Stimulated activated naive B cell treated with anti-CD40 and anti-IgM and Interleukin-4, amounts not matched to agents 10 μg/mL and 1 μg/mL and 100 μg/mL, for 72 hours (primary cell): ENCODE results near the gene RBM39.

Experiments
- ATAC-seq, 2 donors: fragments of 150-1000 bp; cut with Tn5 transposase; replicated peaks; 2 replicates each; pipeline ENCODE4 v1.10.0; 2021; ENCODE audit warnings: moderate library complexity in 1 of 2
- DNase-seq: peaks from one replicate; pipeline ENCODE4 v3.0.0; 2021
- H3K27ac Mint-ChIP-seq: one replicate; pipeline ENCODE4 v1.8.0; 2022; ENCODE audit warnings: mild to moderate bottlenecking, mixed read lengths
- H3K27me3 Mint-ChIP-seq, 2 donors: one replicate each; pipeline ENCODE4 v1.8.0; 2022; ENCODE audit warnings: mixed read lengths in 2 of 2
- H3K36me3 Mint-ChIP-seq, 2 donors: one replicate each; pipeline ENCODE4 v1.8.0; 2022; ENCODE audit warnings: mixed read lengths in 2 of 2, mild to moderate bottlenecking in 1 of 2
- H3K4me1 Mint-ChIP-seq, 2 donors: one replicate each; pipeline ENCODE4 v1.8.0; 2022; ENCODE audit warnings: mixed read lengths in 2 of 2, mild to moderate bottlenecking in 1 of 2
- H3K4me3 Mint-ChIP-seq, 2 donors: one replicate each; pipeline ENCODE4 v1.8.0; 2022; ENCODE audit warnings: mild to moderate bottlenecking in 2 of 2, mixed read lengths in 2 of 2, moderate library complexity in 1 of 2
- H3K9me3 Mint-ChIP-seq, 2 donors: one replicate each; pipeline ENCODE4 v1.8.0; 2022; ENCODE audit warnings: mixed read lengths in 2 of 2, mild to moderate bottlenecking in 1 of 2

Gene RBM39

GRCh38 chr20:35739294-35740163, 2.5 kb downstream of the RBM39 start:
- ATAC-seq (no peak), DNase-seq (no peak)
- Mint-ChIP-seq H3K36me3 (peaks cover 35 to 49% of the 10 kb centered on the region in 2 donors), H3K27ac (peak overlapping the region; percentile 21), H3K27me3 (no peaks in the 10 kb centered on the region), H3K4me3 (peak overlapping the region; percentile 88 to 96), H3K9me3 (no peaks in the 10 kb centered on the region), H3K4me1 (peaks cover 14 to 57% of the 10 kb centered on the region in 2 donors)

- peaks cover 43 to 57% of the 10 kb centered on the region in 2 donors for H3K36me3 Mint-ChIP-seq
- H3K4me1 Mint-ChIP-seq, result peaks cover 18 to 57% of the 10 kb centered on the region in 2 donors
Observed at GRCh38 chr20:35738410-35739179, 3.5 kb downstream of the RBM39 start.

GRCh38 chr20:35737865-35738333, 4.2 kb downstream of the RBM39 start:
- Mint-ChIP-seq H3K27ac (peak overlapping the region; percentile 75), H3K4me3 (peak overlapping the region; percentile 35 to 44), H3K4me1 (peaks cover 15 to 57% of the 10 kb centered on the region in 2 donors), H3K27me3 (no peaks in the 10 kb centered on the region), H3K36me3 (peaks cover 50 to 64% of the 10 kb centered on the region in 2 donors), H3K9me3 (no peaks in the 10 kb centered on the region)
- ATAC-seq (no peak), DNase-seq (no peak)

More at GRCh38 chr20:35738410-35739179, 3.5 kb downstream of the RBM39 start:
- peak overlapping the region; percentile 35 to 44 for H3K4me3 Mint-ChIP-seq
- H3K9me3 Mint-ChIP-seq, result no peaks in the 10 kb centered on the region
- ATAC-seq (no peak), DNase-seq (no peak)
- H3K27ac Mint-ChIP-seq, result peak overlapping the region; percentile 75
- H3K27me3 Mint-ChIP-seq, result no peaks in the 10 kb centered on the region

GRCh38 chr20:35735826-35736470, 6.1 kb downstream of the RBM39 start:
- Mint-ChIP-seq H3K9me3 (no peaks in the 10 kb centered on the region), H3K27ac (peak overlapping the region; percentile 65), H3K27me3 (no peaks in the 10 kb centered on the region), H3K36me3 (peaks cover 41 to 54% of the 10 kb centered on the region in 2 donors), H3K4me1 (peaks cover 14 to 64% of the 10 kb centered on the region in 2 donors), H3K4me3 (peak overlapping the region; percentile 16 to 21)
- ATAC-seq (no peak), DNase-seq (no peak)

- ATAC-seq, result no peak
Observed at GRCh38 chr20:35734777-35735649, 7.0 kb downstream of the RBM39 start.

GRCh38 chr20:35734374-35734773, 7.7 kb downstream of the RBM39 start:
- no peak for DNase-seq
- Mint-ChIP-seq H3K27me3 (no peaks in the 10 kb centered on the region), H3K27ac (peak overlapping the region; percentile 57), H3K36me3 (peaks cover 36 to 48% of the 10 kb centered on the region in 2 donors), H3K4me3 (peak overlapping the region; percentile 36 to 64), H3K9me3 (no peaks in the 10 kb centered on the region), H3K4me1 (peaks cover 14 to 55% of the 10 kb centered on the region in 2 donors)
- no peak for ATAC-seq

More at GRCh38 chr20:35734777-35735649, 7.0 kb downstream of the RBM39 start:
- peaks cover 36 to 50% of the 10 kb centered on the region in 2 donors for H3K36me3 Mint-ChIP-seq
- no peaks in the 10 kb centered on the region for H3K27me3 Mint-ChIP-seq
- H3K9me3 Mint-ChIP-seq, result no peaks in the 10 kb centered on the region
- peak overlapping the region; percentile 36 to 64 for H3K4me3 Mint-ChIP-seq
- peaks cover 15 to 59% of the 10 kb centered on the region in 2 donors for H3K4me1 Mint-ChIP-seq
- H3K27ac Mint-ChIP-seq, result no peak overlapping the region
- no peak for DNase-seq

GRCh38 chr20:35732644-35732982, 9.4 kb downstream of the RBM39 start:
- peaks cover 9 to 40% of the 10 kb centered on the region in 2 donors for H3K4me1 Mint-ChIP-seq
- no peak overlapping the region for H3K4me3 Mint-ChIP-seq
- H3K27me3 Mint-ChIP-seq, result no peaks in the 10 kb centered on the region
- peaks cover 26 to 33% of the 10 kb centered on the region in 2 donors for H3K36me3 Mint-ChIP-seq
- no peaks in the 10 kb centered on the region for H3K9me3 Mint-ChIP-seq
- ATAC-seq (no peak), DNase-seq (no peak)
- H3K27ac Mint-ChIP-seq, result peak overlapping the region; percentile 9

- Mint-ChIP-seq H3K36me3 (peaks cover 26 to 31% of the 10 kb centered on the region in 2 donors), H3K9me3 (no peaks in the 10 kb centered on the region), H3K27ac (no peak overlapping the region), H3K4me3 (no peak overlapping the region), H3K4me1 (peaks cover 9 to 38% of the 10 kb centered on the region in 2 donors), H3K27me3 (no peaks in the 10 kb centered on the region)
- DNase-seq, result no peak
- ATAC-seq, result no peak
Observed at GRCh38 chr20:35731862-35732643, 10.0 kb downstream of the RBM39 start.

- ATAC-seq, result no peak
- Mint-ChIP-seq H3K27ac (no peak overlapping the region), H3K27me3 (no peaks in the 10 kb centered on the region), H3K36me3 (peaks cover 30 to 36% of the 10 kb centered on the region in 2 donors), H3K4me1 (peaks cover 11 to 36% of the 10 kb centered on the region in 2 donors), H3K4me3 (no peak overlapping the region), H3K9me3 (no peaks in the 10 kb centered on the region)
- DNase-seq, result no peak
Observed at GRCh38 chr20:35731469-35731788, 10.6 kb downstream of the RBM39 start.

GRCh38 chr20:35730583-35731468, 11.2 kb downstream of the RBM39 start:
- ATAC-seq (no peak), DNase-seq (no peak)
- Mint-ChIP-seq H3K4me3 (no peak overlapping the region), H3K4me1 (peaks cover 11 to 30% of the 10 kb centered on the region in 2 donors), H3K9me3 (no peaks in the 10 kb centered on the region), H3K27ac (no peak overlapping the region), H3K36me3 (peaks cover 32% of the 10 kb centered on the region in 2 donors), H3K27me3 (no peaks in the 10 kb centered on the region)

- H3K27me3 Mint-ChIP-seq, result no peaks in the 10 kb centered on the region
- H3K27ac Mint-ChIP-seq, result peak overlapping the region; percentile 76
- H3K36me3 Mint-ChIP-seq, result peaks cover 37 to 39% of the 10 kb centered on the region in 2 donors
- H3K4me1 Mint-ChIP-seq, result peaks cover 11 to 27% of the 10 kb centered on the region in 2 donors
- DNase-seq (no peak), ATAC-seq (no peak)
- no peak overlapping the region for H3K4me3 Mint-ChIP-seq
- no peaks in the 10 kb centered on the region for H3K9me3 Mint-ChIP-seq
Observed at GRCh38 chr20:35729836-35730582, 12.1 kb downstream of the RBM39 start.
